Stimulated activated CD4-positive, alpha-beta T cell treated with anti-CD3 and anti-CD28 coated beads, TNF-alpha, amount 100 ng/mL, for 4 hours (primary cell): ENCODE data around the gene RHBDD2.
"Not testable (repeated sequence)": the region's sequence is repeated elsewhere in the genome, so short reads cannot be mapped to it uniquely, and the experiment has no call there.

Experiments
- DNase-seq, 3 experiments: peaks; one replicate each; pipeline ENCODE4 v3.0.0-alpha.2; 2020; ENCODE audit warnings: low read depth in 3 of 3

RHBDD2 gene

DNA sequence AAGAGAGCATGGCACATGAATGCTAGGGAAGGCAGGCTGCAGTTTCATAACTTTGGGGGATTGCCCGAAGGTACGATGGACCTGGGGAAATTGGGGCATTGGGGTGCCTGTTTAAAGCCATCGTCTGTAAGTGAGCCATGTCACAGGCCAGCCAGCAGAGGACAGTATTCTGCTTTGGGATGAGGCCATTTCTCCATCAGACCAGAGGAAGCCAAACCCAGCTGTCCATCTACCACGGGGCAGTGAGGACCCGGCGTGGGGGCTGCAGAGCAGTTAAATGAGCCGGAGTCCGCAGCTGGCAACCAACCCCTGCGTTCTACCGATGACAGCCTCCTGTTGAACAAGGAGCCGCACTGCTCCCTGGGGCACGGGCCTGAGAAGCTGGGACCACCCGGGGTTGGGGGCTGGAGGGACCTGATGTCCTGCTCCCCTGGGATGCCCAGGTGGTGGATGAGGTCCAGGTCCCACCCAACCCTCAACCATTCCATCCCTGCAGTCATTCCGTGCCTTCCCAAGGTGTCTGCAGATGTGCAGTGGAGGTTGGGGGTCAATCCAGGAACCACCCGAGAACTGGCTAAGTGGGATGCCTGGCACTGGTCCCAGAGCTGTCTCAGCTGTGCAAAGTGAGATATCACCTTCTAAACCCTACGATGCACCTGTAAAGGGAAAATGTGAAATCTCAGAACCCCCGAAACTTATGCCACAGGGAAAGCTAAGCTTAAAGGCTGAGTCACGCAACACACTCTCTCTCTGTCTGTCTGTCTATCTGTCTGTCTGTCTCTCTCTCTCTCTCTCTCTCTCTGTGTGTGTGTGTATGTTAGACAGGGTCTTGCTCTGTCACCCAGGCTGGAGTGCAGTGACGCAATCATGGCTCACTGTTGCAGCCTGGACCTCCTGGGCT lies 12.1 kb upstream of the RHBDD2 start:
- DNase-seq, result no peak

GRCh38 chr7:75867390-75867717 lies 11.5 kb upstream of the RHBDD2 start:
- no peak for DNase-seq

GRCh38 chr7:75868153-75868552 lies 10.7 kb upstream of the RHBDD2 start:
- no peak for DNase-seq

DNA sequence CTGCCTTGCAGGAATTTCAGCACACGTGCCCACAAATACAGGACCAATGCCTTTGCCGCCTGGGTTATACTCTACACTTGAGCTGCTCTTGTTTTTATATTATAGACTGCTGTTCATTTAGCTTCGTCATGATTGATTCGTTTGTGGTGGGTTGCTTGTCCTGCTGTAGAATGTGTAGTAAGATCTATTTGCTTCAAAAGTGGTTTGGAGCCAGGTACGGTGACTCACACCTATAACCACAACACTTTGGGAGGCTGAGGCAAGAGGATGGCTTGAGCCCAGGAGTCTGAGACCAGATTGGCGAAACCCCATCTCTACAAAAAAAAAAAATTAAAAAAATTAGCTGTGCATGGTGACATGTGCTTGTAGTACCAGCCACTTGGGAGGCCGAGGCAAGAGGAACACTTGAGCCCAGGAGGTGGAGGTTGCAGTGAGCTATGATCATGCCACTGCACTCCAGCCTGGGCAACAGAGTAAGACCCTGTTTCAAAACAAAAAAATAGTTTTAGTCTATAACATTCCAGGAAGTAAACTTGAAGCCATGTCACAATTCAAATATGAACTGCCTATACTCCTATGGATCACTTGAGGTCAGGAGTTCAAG lies 9.0 kb upstream of the RHBDD2 start:
- DNase-seq, result no peak

DNA sequence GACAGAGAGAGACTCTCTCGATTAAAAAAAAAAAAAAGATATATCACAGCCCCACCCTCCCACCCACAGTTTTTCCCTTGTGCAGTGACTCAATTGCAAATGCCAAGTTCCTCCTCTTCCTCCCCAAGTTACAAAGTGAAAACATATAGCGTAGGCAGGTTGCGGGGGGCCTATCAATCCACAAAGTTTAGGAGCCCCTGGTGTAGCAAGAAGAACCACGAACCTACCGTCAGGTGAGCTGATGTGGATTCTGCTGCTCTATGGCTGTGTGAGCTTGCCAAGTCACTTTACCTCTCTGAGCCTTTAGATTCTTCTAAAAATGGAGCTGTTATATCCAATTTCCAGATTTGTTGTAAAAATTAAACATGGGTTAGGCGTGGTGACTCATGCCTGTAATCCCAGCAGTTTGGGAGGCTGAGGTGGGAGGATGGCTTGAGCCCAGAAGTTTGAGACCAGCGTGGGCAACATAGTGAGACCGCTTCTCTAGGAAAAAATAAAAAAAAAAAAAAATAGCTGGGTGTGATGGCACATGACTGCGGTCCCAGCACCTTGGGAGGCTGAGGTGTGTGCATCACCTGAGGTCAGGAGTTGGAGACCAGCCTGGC lies 8.2 kb upstream of the RHBDD2 start:
- DNase-seq, result no peak

DNA sequence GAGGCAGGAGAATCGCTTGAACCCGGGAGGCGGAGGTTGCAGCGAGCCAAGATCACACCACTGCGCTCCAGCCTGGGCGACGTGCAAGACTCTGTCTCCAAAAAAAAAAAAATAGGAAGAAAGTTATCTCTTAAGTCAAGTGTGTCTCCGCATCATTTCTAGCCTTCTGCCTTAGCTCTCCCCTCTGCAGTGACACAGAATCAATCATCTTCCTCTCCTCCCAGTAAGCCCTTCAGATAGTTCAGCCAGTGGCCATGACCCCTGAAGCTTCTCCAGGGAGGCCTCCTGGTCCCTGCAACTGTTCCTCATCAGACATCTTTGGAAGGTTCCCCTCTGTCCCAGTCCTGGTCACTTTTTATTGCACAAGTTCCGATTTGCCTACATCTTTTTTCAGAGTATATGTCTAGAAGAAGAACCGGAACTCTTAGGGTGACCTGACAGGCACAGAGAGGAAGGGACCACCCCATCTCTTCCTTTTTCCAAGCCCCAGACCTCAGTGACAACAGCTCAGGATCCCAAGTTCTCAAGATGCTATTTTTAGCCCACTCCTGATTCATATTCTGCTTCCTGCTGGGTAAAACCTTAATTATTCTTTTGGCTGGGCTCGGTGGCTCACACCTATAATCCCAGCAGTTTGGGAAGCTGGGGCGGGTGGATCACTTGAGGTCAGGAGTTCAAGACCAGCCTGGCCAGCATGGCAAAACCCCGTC lies 6.6 kb upstream of the RHBDD2 start:
- DNase-seq, result no peak

GRCh38 chr7:75874180-75874579 lies 4.7 kb upstream of the RHBDD2 start:
- DNase-seq, result not testable (repeated sequence)

GRCh38 chr7:75875113-75876080 lies 3.4 kb upstream of the RHBDD2 start:
- no peak for DNase-seq

GRCh38 chr7:75876126-75876881 lies 2.5 kb upstream of the RHBDD2 start:
- no peak for DNase-seq

DNA sequence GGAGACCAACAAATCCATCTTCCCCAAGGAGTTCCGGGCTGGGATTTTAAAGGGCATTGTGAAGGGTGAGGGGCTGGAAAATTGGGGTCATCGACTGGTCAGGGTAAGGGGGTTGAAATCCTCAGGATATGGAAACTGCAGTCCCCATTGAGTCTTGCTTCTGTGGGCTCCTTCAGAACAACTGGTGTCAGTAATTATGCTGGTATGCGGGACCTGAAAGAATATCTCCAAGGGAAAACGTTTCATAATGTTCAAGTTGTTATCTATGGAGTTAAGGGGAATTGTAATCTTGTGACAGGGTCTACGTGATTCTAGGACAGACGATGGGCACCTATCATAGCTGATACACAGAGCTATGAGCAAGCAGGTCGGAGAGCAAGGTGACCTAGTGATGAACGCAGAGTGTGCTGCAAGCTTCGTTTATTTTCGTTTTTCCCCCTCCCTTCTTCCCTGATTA lies 494 bp upstream of the RHBDD2 start:
- no peak for DNase-seq

DNA sequence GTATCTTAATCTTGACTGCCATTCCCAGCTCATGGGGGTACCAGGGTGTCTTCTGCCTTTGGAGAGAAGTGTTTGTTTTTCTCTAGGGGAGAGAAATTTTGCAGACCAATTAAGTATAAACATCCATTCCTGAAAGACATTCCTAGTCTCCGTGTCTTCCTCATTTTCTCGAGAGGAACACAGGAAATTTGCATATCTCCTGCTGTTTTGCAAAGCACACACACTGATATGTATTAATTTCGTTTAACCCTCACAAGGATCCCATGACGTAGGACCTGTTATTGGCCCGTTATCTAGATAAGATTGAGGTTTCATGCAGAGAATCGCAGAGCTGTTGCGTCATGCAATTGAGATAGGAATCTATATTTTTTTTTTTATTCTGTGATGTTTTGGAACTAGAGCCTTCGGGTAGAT lies 944 bp downstream of the RHBDD2 start:
- no peak for DNase-seq

- no peak for DNase-seq
Measured at GRCh38 chr7:75880242-75880641, 1.4 kb downstream of the RHBDD2 start.

DNA sequence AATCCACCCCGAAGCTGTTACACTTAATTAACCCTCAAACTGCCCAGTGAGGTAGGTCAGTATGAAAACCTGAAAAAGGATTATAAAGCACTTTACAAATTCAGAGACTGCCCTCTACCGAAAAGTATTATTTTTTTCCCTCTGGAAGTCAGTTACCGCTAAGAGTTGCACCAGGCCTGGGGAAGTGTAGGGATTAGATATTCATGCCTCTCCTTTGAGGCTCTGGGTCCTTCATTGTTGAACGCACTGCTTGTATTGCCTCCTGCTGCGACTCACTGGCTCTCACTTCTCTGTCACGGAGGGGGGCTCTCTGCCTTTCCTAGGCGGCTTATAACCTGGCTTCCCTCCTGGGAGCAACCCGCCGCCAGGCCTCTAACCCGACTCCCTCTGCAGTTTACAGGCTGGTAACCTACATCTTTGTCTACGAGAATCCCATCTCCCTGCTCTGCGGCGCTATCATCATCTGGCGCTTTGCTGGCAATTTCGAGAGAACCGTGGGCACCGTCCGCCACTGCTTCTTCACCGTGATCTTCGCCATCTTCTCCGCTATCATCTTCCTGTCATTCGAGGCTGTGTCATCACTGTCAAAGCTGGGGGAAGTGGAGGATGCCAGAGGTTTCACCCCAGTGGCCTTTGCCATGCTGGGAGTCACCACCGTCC lies 2.7 kb downstream of the RHBDD2 start:
- no peak for DNase-seq

DNA sequence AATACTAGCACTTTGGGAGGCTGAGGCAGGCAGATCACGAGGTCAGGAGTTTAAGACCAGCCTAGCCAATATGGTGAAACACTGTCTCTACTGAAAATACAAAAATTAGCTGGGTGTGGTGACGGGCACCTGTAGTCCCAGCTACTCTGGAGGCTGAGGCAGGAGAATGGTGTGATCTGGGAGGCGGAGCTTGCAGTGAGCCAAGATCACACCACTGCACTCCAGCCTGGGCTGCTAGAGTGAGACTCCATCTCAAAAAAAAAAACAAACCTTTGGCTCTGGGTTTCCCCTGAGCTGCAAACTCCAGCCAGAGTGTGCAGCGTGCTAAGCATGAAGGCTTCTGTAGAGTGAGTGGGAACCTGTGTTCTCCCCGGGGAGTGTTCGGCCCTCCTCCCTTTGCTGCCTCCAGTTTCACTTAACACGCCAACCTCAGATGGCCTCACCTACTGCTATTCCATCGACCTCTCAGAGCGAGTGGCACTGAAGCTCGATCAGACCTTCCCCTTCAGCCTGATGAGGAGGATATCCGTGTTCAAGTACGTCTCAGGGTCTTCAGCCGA lies 4.5 kb downstream of the RHBDD2 start:
- not testable (repeated sequence) for DNase-seq

DNA sequence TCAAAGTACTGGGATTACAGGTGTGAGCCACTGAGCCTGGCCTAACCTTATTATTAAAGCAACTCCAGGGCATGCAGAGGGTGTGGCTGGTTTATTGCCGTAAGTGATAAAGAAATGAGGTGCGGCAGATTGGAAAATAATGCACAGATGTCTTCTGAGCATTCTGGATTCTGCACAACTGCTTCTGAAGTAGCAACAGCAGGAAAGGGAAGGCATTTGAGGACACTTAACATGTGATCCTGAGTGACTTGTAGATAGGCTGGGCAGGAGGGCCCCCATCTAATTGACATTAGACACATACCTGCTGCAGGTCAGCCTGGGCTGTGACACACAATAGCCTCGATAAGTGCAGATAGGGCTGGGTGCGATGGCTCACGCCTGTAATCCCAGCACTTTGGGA lies 5.6 kb downstream of the RHBDD2 start:
- no peak for DNase-seq

GRCh38 chr7:75885036-75885435 lies 6.2 kb downstream of the RHBDD2 start:
- DNase-seq, result no peak

DNA sequence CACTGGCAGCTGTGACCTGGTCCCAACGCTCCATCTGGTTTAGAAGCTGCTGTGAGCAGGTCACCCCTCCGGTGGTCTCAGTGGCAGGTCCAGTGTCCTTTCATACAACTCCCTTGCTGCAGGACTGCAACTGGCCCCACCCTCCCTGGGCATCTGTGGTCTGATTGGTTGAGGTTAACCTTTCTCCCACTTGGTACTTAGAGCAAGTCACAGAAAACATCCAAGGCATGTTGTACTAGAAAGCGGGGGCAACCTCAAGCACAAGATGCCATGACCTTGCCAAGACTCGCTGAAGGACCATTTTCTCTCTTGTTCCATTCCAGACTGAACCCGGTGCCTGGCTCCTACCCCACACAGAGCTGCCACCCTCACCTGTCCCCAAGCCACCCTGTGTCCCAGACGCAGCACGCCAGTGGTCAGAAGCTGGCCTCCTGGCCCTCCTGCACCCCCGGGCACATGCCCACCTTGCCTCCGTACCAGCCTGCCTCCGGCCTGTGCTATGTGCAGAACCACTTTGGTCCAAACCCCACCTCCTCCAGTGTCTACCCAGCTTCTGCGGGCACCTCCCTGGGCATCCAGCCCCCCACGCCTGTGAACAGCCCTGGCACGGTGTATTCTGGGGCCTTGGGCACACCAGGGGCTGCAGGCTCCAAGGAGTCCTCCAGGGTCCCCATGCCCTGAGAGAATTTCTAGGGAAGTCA lies 9.0 kb downstream of the RHBDD2 start:
- no peak for DNase-seq

GRCh38 chr7:75888464-75889222 lies 9.8 kb downstream of the RHBDD2 start:
- DNase-seq, result no peak
